GM19397 (cell line): Measurements from ENCODE around the gene C10orf90.
"Not testable (repeated sequence)": the region's sequence is repeated elsewhere in the genome, so short reads cannot be mapped to it uniquely, and the experiment has no call there.

Experiments
- ATAC-seq: cut with Tn5 transposase; IDR thresholded peaks from one replicate; pipeline ENCODE4 v1.9.1; 2021; ENCODE audit warnings: mild to moderate bottlenecking, moderate library complexity; ENCODE audit not compliant: unreplicated experiment

C10orf90 gene

GRCh38 chr10:126400641-126401040 is 269.9 kb downstream of the C10orf90 start:
- ATAC-seq = no peak

GRCh38 chr10:126398924-126399323 is 271.6 kb downstream of the C10orf90 start:
- ATAC-seq = no peak

- no peak for ATAC-seq
Observed at GRCh38 chr10:126398383-126398743, 272.1 kb downstream of the C10orf90 start.

- no peak for ATAC-seq
Observed at GRCh38 chr10:126397640-126398382, 272.7 kb downstream of the C10orf90 start.

GRCh38 chr10:126397156-126397555 is 273.3 kb downstream of the C10orf90 start:
- no peak for ATAC-seq

GRCh38 chr10:126394948-126395347 is 275.5 kb downstream of the C10orf90 start:
- ATAC-seq = no peak

GRCh38 chr10:126393076-126393475 is 277.4 kb downstream of the C10orf90 start:
- ATAC-seq = no peak

- ATAC-seq = no peak
Observed at GRCh38 chr10:126392469-126392868, 278.0 kb downstream of the C10orf90 start.

- no peak for ATAC-seq
Observed at GRCh38 chr10:126392068-126392467, 278.4 kb downstream of the C10orf90 start.

GRCh38 chr10:126391192-126391885 is 279.2 kb downstream of the C10orf90 start:
- ATAC-seq = no peak

- no peak for ATAC-seq
Observed at GRCh38 chr10:126390324-126390723, 280.2 kb downstream of the C10orf90 start.

GRCh38 chr10:126387931-126388911 is 282.3 kb downstream of the C10orf90 start, which contains the start of gene ADAM12:
TSS of gene ADAM12 (minus strand) at chr10:126388477. CDS start at chr10:126388145, 332 bp downstream.
- ATAC-seq = no peak

- no peak for ATAC-seq
Observed at GRCh38 chr10:126387041-126387921, 283.2 kb downstream of the C10orf90 start.

- no peak for ATAC-seq
Observed at GRCh38 chr10:126384269-126384873, 286.1 kb downstream of the C10orf90 start.

GRCh38 chr10:126380352-126381076 is 290.0 kb downstream of the C10orf90 start:
- ATAC-seq = no peak

- ATAC-seq = not testable (repeated sequence)
Observed at GRCh38 chr10:126379166-126379565, 291.3 kb downstream of the C10orf90 start.

GRCh38 chr10:126376956-126377355 is 293.5 kb downstream of the C10orf90 start:
- ATAC-seq = no peak

GRCh38 chr10:126375926-126376554 is 294.5 kb downstream of the C10orf90 start:
- ATAC-seq = no peak

GRCh38 chr10:126375299-126375698 is 295.2 kb downstream of the C10orf90 start:
- ATAC-seq = no peak
